ENCODE data around the gene CALD1. TPM values are rescaled to one million over a fixed set of nuclear protein-coding genes. Genes with fewer than 3 reads are reported as not detected.
A peak's percentile ranks its signal among the peaks of the same experiment; 100 is the strongest.

Gene CALD1
- total and polyA plus RNA-seq, 7 donors, result 16.8 to 59.5 (median 25.0) TPM

DNA sequence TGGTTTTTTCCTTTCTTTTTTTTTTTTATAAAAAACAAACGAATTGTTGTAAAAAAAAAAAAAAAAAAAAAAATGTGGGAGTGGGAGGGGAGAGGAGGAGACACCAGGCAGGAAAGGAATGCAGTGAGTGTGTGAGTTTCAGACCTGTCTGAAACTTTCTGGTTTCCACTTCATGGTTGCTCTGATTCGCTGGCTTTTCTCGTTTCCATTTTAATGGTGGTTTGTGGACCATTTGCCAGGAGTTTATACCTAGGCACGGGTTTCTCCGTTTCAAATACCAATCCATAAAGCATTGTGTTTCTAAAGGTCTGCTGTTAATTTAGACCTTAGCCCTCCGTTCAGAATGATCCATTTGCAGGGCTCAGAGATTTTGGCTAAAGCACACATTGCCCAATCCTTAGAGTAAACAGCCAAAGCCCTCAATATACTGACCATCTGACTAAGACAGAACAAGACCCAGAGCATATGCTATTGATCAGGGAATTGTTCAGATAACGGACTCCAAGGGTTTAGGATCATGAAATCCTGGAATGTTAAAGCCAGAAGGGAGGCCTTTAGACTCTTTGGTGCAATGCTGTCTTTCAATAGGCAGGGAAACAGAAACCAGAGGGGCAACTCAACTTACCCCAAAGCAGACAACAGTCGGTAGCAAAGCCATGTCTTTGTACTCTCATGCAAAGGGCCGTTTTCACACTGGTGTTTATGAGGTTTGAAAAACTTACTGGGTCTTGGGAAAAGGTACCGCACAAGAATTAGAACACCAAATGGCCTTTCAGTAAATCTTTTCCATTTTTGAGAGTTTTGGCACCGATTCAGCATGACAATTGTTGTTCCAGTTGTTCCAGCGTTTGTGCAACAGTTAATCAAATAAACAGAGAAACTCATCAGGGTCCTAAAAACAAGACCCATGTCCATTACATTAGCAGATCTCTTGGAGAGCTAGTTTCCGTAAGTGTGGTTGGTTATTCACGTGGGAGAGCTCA is 112.6 kb downstream of the CALD1 start:
- ATAC-seq (peak in 3 of 4 donors; percentile 22 to 69 (median 27)), DNase-seq (no peak)
- 16 to 23% (median 17%) methylated on average over 14 of the region's 14 CpGs for WGBS, 3 donors
- H3K36me3 ChIP-seq (ENCODE audit: insufficient read depth in 1 of 2, low read depth in 1 of 2), result no peaks in the 10 kb centered on the region
- peak overlapping the region; percentile 47 for H3K27ac ChIP-seq
- peaks cover 10% of the 10 kb centered on the region for H3K4me1 ChIP-seq
- H3K27me3 ChIP-seq (ENCODE audit: insufficient read depth in 3 of 3, low read length in 2 of 3), result no peaks in the 10 kb centered on the region
- H3K4me3 ChIP-seq, result peak overlapping the region; percentile 70
- no peaks in the 10 kb centered on the region for H3K9me3 ChIP-seq
- TF ChIP-seq, protein P1, sequence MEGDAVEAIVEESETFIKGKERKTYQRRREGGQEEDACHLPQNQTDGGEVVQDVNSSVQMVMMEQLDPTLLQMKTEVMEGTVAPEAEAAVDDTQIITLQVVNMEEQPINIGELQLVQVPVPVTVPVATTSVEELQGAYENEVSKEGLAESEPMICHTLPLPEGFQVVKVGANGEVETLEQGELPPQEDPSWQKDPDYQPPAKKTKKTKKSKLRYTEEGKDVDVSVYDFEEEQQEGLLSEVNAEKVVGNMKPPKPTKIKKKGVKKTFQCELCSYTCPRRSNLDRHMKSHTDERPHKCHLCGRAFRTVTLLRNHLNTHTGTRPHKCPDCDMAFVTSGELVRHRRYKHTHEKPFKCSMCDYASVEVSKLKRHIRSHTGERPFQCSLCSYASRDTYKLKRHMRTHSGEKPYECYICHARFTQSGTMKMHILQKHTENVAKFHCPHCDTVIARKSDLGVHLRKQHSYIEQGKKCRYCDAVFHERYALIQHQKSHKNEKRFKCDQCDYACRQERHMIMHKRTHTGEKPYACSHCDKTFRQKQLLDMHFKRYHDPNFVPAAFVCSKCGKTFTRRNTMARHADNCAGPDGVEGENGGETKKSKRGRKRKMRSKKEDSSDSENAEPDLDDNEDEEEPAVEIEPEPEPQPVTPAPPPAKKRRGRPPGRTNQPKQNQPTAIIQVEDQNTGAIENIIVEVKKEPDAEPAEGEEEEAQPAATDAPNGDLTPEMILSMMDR (IDR thresholded peaks at IDR 0.05), result no peak
- intact Hi-C loops (cut with DNase I), result no loop called here

DNA sequence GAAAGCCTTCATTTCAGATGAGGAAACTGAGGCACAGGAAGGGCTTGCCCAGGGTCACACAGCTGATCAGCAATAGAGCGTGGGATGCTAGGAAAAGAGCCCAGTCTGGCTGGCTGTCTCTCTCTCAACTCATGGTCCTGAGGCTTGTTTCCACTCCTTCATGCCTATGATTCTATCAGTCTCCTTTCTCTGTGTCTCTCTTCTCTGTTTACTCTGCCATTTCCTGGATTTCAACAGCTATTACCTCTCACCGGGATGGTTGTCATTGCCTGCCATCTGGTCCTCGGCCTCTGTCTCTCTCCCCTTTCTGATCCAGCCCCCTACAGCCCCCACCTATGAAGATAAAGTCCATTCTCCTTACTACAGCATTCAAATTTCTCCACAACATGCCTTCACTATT is 113.5 kb downstream of the CALD1 start:
- Histone ChIP-seq H3K4me3 (peak overlapping the region; percentile 70), H3K27ac (no peak overlapping the region)

DNA sequence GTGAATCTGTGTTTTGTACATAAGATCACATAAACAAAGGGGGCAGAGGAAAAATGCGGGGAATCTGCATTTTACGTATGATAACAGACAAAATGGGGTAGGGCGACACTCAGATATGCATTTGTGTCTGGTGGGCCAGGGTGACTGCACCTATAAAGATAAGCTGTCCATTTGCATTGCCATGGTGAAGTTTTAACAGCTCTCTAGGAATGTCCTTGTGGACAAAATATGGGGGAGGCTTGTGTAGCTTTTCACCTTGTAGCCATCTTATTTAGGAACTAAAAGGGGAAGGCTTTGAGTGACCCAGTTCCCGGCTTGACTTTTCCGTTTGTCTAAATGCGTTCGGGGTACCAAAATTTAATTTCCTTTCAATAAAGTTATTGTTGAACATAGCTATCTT is 114.5 kb downstream of the CALD1 start:
- Histone ChIP-seq H3K27ac (no peak overlapping the region), H3K9me3 (no peaks in the 10 kb centered on the region), H3K4me3 (peak overlapping the region; percentile 70), H3K36me3 (ENCODE audit: insufficient read depth in 1 of 2, low read depth in 1 of 2) (no peaks in the 10 kb centered on the region), H3K27me3 (ENCODE audit: insufficient read depth in 3 of 3, low read length in 2 of 3) (no peaks in the 10 kb centered on the region), H3K4me1 (peaks cover 10% of the 10 kb centered on the region)
- no peak for DNase-seq
- intact Hi-C loops (cut with DNase I), result no loop called here
- TF ChIP-seq, protein P1 (IDR thresholded peaks at IDR 0.05), result no peak
- ATAC-seq, result no peak
- 91 to 94% (median 94%) methylated on average over 7 of the region's 7 CpGs for WGBS, 3 donors

More for the DNA sequence above, 113.5 kb downstream of the CALD1 start:
- DNase-seq, result no peak
- no peak for ATAC-seq
- 29 to 37% (median 32%) methylated on average over 3 of the region's 3 CpGs for WGBS, 3 donors
- H3K4me1 ChIP-seq, result peaks cover 10% of the 10 kb centered on the region
- no peaks in the 10 kb centered on the region for H3K9me3 ChIP-seq
- TF ChIP-seq, protein P1 (IDR thresholded peaks at IDR 0.05), result no peak
- H3K36me3 ChIP-seq (ENCODE audit: insufficient read depth in 1 of 2, low read depth in 1 of 2), result no peaks in the 10 kb centered on the region
- no peaks in the 10 kb centered on the region for H3K27me3 ChIP-seq (ENCODE audit: insufficient read depth in 3 of 3, low read length in 2 of 3)
- intact Hi-C loops (cut with DNase I), result no loop called here

DNA sequence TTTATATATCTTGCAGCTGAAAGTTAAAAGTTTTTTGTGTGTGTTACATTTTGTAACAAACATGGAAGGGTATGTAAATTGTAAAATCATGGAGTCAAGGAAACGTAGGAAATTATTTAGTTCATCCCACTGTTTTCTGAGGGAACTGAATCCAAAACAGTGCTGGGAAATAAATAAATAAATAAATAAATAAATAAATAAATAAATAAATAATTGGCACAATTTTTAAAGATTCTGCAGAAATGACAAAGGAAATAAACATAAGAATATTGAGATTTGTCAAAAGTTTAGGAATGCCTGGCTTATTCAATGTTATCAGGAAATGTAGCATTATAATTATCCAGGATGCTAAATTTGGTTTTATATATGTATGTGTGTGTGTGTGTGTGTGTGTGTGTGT is 115.5 kb downstream of the CALD1 start:
- H3K4me1 ChIP-seq, result peaks cover 10% of the 10 kb centered on the region

More for the DNA sequence above, 115.5 kb downstream of the CALD1 start:
- TF ChIP-seq, protein P1 (IDR thresholded peaks at IDR 0.05), result no peak
- ATAC-seq (no peak), DNase-seq (no peak)
- no peak overlapping the region for H3K27ac ChIP-seq
- 81 to 90% (median 84%) methylated on average over 1 of the region's 1 CpG for WGBS, 3 donors
- no peaks in the 10 kb centered on the region for H3K9me3 ChIP-seq
- no peaks in the 10 kb centered on the region for H3K36me3 ChIP-seq (ENCODE audit: insufficient read depth in 1 of 2, low read depth in 1 of 2)
- no peaks in the 10 kb centered on the region for H3K27me3 ChIP-seq (ENCODE audit: insufficient read depth in 3 of 3, low read length in 2 of 3)
- no peak overlapping the region for H3K4me3 ChIP-seq
- intact Hi-C loops (cut with DNase I), result no loop called here

Data from psoas muscle (tissue), 8 donors.